Pancreas (tissue), 10 donors: ENCODE data around the gene SLC7A9. TPM values are rescaled to one million over a fixed set of nuclear protein-coding genes. Genes with fewer than 3 reads are reported as not detected.

Experiments used
- ATAC-seq, 4 donors: fragments of 200-7000 bp; cut with Tn5 transposase; one replicate each; pipeline versions ENCODE4 v1.8.0 to v1.9.1; 2020; ENCODE audit warnings: mild to moderate bottlenecking in 4 of 4, moderate library complexity in 4 of 4
- DNase-seq, 6 donors: peaks; one replicate each; pipeline ENCODE4 v3.0.0-alpha.2; 2020
- FAIRE-seq: peaks from 2 replicates; lab custom pipeline; 2012; peaks lifted over from hg19 to GRCh38; lab: Jason Lieb, UNC
- H3K27ac ChIP-seq, 4 donors: fragments of 200-600 bp; sonication (generic); 1 replicate in 3 of 4; 2 replicates in 1 of 4; pipeline versions ENCODE4 v1.5.0 to v1.8.0; 2020
- H3K27me3 ChIP-seq, 4 donors: fragments of 200-600 bp; one replicate each; pipeline ENCODE4 v1.8.0; 2021
- H3K36me3 ChIP-seq, 3 donors: fragments of 200-600 bp; sonication (generic) in 1 of 3; one replicate each; pipeline versions ENCODE4 v1.5.0 to v1.8.0; 2020 to 2021
- H3K4me1 ChIP-seq, 3 donors: fragments of 200-600 bp; one replicate each; pipeline ENCODE4 v1.8.0; 2021
- H3K4me3 ChIP-seq, 4 donors: fragments of 200-600 bp; sonication (generic) in 2 of 4; one replicate each; pipeline versions ENCODE4 v1.5.0 to v1.8.0; 2020 to 2021
- H3K9me3 ChIP-seq, 4 donors: fragments of 200-600 bp; one replicate each; pipeline ENCODE4 v1.8.0; 2021
- WGBS, 2 donors: extraction: QIAGEN DNeasy Blood & Tissue Kit; methylation state at CpG; one replicate each; pipeline ENCODE4 v1.1.7; 2013; 5-methylcytosine and 5-hydroxymethylcytosine counted together
- intact Hi-C, 3 donors: fragments of 100-400 bp; cut with DNase I; formaldehyde crosslinking; loops; one replicate each; pipeline versions ENCODE4 v1.11.1 to v1.14.2; 2022
- polyA plus RNA-seq, 2 donors: library from polyadenylated mRNA; stranded (reverse); fragments of 200-250 nt; gene quantifications; one replicate each; pipeline ENCODE4 v1.2.3, GENCODE V29; 2013
- total RNA-seq, 6 donors: library from RNA; stranded (reverse); fragmentation: NEBNext Ultra II Directional in 4 of 6; extraction: Animal tissue kit (Norgen Biotek cat#: 25700) in 4 of 6; gene quantifications; one replicate each; pipeline versions ENCODE4 v1.2.1 to v1.2.4, GENCODE V29; 2021 to 2023
- TF ChIP-seq, protein P1 (sequence below), 4 donors: fragments of 200-600 bp; sonication (generic) in 3 of 4; IDR thresholded peaks; one replicate each; pipeline versions ENCODE4 v1.5.0 to v1.8.0; 2021; ENCODE audit warnings: antibody characterized with exemption in 4 of 4
- donor health status: healthy with polysubstance abuse.
- donor health status: DM: no; HTN: no; CAD: no; lungs with moderate emphysema.
- donor health status: DM: no; HTN: no; CAD: no.
- donor health status: control.
- donor health status: control.
- donor health status: Bipolar disorder and iron deficiency.
- donor health status: DM: yes; HTN: yes; CAD: no.
- donor health status: DM: no; HTN: no; CAD: no.
- donor health status: DM: no; HTN: no; CAD: no.
- donor health status: DM: yes; HTN: yes; CAD: no.

SLC7A9 gene
- total and polyA plus RNA-seq, 8 donors, result 0.08 to 1.1 (median 0.28) TPM; not detected in 3

GRCh38 chr19:32819419-32820400, 49.9 kb downstream of the SLC7A9 start:
- no peak overlapping the region for H3K27ac ChIP-seq
- DNase-seq, result no peak
- intact Hi-C loops, result no loop called here
- 56 to 66% methylated on average over 17 of the region's 17 CpGs for WGBS, 2 donors
- no peaks in the 10 kb centered on the region for H3K4me1 ChIP-seq
- no peaks in the 10 kb centered on the region for H3K27me3 ChIP-seq
- no peaks in the 10 kb centered on the region for H3K9me3 ChIP-seq
- H3K4me3 ChIP-seq, result no peak overlapping the region
- ATAC-seq, result no peak
- TF ChIP-seq, protein P1, sequence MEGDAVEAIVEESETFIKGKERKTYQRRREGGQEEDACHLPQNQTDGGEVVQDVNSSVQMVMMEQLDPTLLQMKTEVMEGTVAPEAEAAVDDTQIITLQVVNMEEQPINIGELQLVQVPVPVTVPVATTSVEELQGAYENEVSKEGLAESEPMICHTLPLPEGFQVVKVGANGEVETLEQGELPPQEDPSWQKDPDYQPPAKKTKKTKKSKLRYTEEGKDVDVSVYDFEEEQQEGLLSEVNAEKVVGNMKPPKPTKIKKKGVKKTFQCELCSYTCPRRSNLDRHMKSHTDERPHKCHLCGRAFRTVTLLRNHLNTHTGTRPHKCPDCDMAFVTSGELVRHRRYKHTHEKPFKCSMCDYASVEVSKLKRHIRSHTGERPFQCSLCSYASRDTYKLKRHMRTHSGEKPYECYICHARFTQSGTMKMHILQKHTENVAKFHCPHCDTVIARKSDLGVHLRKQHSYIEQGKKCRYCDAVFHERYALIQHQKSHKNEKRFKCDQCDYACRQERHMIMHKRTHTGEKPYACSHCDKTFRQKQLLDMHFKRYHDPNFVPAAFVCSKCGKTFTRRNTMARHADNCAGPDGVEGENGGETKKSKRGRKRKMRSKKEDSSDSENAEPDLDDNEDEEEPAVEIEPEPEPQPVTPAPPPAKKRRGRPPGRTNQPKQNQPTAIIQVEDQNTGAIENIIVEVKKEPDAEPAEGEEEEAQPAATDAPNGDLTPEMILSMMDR (IDR thresholded peaks at IDR 0.05), result no peak
- no peak for FAIRE-seq
- H3K36me3 ChIP-seq, result no peaks in the 10 kb centered on the region

GRCh38 chr19:32818536-32818935, 51.0 kb downstream of the SLC7A9 start:
- TF ChIP-seq, protein P1 (IDR thresholded peaks at IDR 0.05), result no peak
- no peak for FAIRE-seq
- Histone ChIP-seq H3K4me1 (no peaks in the 10 kb centered on the region), H3K27me3 (no peaks in the 10 kb centered on the region), H3K4me3 (no peak overlapping the region), H3K9me3 (no peaks in the 10 kb centered on the region), H3K27ac (no peak overlapping the region), H3K36me3 (no peaks in the 10 kb centered on the region)
- intact Hi-C loops, result no loop called here
- DNase-seq, result no peak
- no peak for ATAC-seq
- WGBS, 2 donors, result 78 to 89% methylated on average over 8 of the region's 8 CpGs

DNA sequence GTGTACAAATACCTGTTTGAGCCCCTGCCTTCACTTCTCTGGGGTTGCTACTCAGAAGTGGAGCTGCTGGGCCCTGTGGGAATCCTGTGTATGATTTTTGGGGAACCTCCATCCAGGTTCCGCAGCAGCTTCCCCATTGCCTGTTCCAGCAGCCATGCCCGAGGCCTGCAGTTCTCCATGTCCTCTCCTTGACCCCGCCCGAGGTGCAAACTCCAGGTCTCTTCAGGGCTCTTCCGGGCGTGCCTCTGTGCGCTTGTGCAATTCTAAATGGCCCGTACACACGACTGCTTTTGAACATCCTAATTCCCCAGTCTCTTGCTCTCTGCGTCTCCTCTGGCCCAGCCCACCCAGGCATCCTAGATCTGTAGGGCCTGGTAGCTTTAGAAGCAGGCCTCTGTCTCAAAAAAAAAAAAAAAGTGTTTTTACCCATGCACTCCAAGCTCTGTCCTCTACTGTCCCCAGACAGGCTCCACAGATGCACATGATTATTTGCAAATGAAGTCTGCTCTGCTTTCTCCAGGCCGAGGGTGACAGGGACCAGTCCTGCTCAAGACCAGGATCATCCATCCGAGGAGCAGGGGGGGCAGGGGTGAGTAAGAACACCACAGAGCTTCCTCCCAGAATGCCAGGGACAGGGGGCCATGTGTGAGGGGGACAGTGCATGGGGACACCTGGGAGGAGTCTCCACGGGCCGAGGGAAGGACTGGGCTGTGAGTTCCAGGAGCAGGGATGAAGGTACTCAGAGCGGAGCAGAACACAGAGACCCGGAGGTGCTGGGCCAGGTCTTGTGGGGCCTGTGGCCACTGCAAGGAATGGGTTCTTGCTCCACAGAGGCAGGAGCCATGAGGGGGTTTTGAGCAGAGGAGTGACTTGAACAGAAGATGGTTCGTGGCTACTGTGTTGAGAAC, 51.7 kb downstream of the SLC7A9 start:
- Histone ChIP-seq H3K36me3 (no peaks in the 10 kb centered on the region), H3K9me3 (no peaks in the 10 kb centered on the region), H3K4me3 (no peak overlapping the region), H3K27me3 (no peaks in the 10 kb centered on the region), H3K27ac (no peak overlapping the region), H3K4me1 (no peaks in the 10 kb centered on the region)
- 70 to 82% methylated on average over 17 of the region's 17 CpGs for WGBS, 2 donors
- ATAC-seq (no peak), FAIRE-seq (no peak), DNase-seq (no peak)
- intact Hi-C loops, result no loop called here
- TF ChIP-seq, protein P1 (IDR thresholded peaks at IDR 0.05), result no peak

DNA sequence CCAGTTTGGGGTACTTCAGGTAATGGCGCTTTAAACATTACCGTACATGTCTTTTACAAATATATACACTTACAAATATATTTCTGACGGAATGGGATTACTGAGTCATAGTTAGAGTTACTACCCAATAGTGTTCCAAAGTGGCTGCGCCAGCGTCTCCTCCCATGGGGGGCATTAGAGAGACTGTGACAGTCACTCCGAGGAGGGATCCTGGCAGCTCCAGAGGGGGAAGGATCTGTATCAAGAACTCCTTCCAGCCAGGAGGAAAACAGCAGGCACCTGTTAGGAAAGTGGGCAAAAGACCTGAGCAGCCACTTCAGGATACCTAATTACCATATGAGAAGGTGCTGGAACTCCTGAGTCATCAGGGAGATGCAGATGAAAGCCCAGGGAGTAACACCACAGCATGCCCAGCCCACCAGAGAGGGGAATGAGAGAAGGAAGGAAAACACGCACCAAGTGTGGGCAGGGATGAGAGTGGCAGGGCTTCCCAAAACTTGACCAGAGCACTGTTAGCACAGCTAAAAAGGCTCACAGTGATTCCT, 52.9 kb downstream of the SLC7A9 start:
- intact Hi-C loops, result no loop called here
- no peaks in the 10 kb centered on the region for H3K9me3 ChIP-seq
- DNase-seq (no peak), ATAC-seq (no peak), FAIRE-seq (no peak)
- no peak overlapping the region for H3K27ac ChIP-seq
- H3K4me1 ChIP-seq, result no peaks in the 10 kb centered on the region
- WGBS, 2 donors, result 65 to 69% methylated on average over 7 of the region's 7 CpGs
- TF ChIP-seq, protein P1 (IDR thresholded peaks at IDR 0.05), result no peak
- no peaks in the 10 kb centered on the region for H3K27me3 ChIP-seq
- H3K36me3 ChIP-seq, result no peaks in the 10 kb centered on the region
- no peak overlapping the region for H3K4me3 ChIP-seq
